GM23248 (cell line): ENCODE results near the gene CDC45. TPM values are rescaled to one million over a fixed set of nuclear protein-coding genes. Genes with fewer than 3 reads are reported as not detected.

Experiments used
- DNase-seq: peaks from one replicate; pipeline ENCODE4 v3.0.0-alpha.2; 2015
- H2AFZ ChIP-seq: fragments of 200-600 bp; sonication (generic); 2 replicates; pipeline ENCODE4 v1.6.1; 2016; ENCODE audit warnings: antibody characterized with exemption
- H3F3A ChIP-seq: fragments of 200-600 bp; sonication (generic); 2 replicates; pipeline ENCODE4 v1.6.1; 2016; ENCODE audit warnings: mild to moderate bottlenecking, antibody characterized with exemption, mixed run types; ENCODE audit not compliant: insufficient read depth
- H3K27ac ChIP-seq: fragments of 200-600 bp; sonication (generic); 2 replicates; pipeline ENCODE4 v1.5.1; 2016; ENCODE audit warnings: mild to moderate bottlenecking
- H3K27me3 ChIP-seq: fragments of 200-600 bp; sonication (generic); replicated peaks from 2 replicates; pipeline ENCODE4 v1.6.1; 2016; ENCODE audit warnings: mild to moderate bottlenecking; ENCODE audit not compliant: insufficient read depth
- H3K36me3 ChIP-seq: fragments of 200-600 bp; sonication (generic); 2 replicates; pipeline ENCODE4 v1.6.1; 2016; ENCODE audit warnings: low read depth, mild to moderate bottlenecking
- H3K4me1 ChIP-seq: fragments of 200-600 bp; sonication (generic); 2 replicates; pipeline ENCODE4 v1.6.1; 2016; ENCODE audit warnings: mild to moderate bottlenecking; ENCODE audit not compliant: insufficient read depth
- H3K4me2 ChIP-seq: fragments of 200-600 bp; sonication (generic); one replicate; pipeline ENCODE4 v1.6.1; 2016; ENCODE audit warnings: mild to moderate bottlenecking; ENCODE audit not compliant: unreplicated experiment
- H3K4me3 ChIP-seq: fragments of 200-600 bp; sonication (generic); 2 replicates; pipeline ENCODE4 v1.5.1; 2016; ENCODE audit warnings: mild to moderate bottlenecking
- H3K79me2 ChIP-seq: fragments of 200-600 bp; sonication (generic); 2 replicates; pipeline ENCODE4 v1.6.1; 2016; ENCODE audit warnings: mild to moderate bottlenecking; ENCODE audit not compliant: insufficient read depth
- H3K9ac ChIP-seq: fragments of 200-600 bp; sonication (generic); 2 replicates; pipeline ENCODE4 v1.6.1; 2016; ENCODE audit warnings: mild to moderate bottlenecking
- H3K9me2 ChIP-seq: fragments of 200-600 bp; sonication (generic); 2 replicates; pipeline ENCODE4 v1.6.1; 2016; ENCODE audit warnings: mixed run types, mild to moderate bottlenecking, moderate library complexity; ENCODE audit not compliant: insufficient read depth
- H3K9me3 ChIP-seq: fragments of 200-600 bp; sonication (generic); one replicate; pipeline ENCODE4 v1.6.1; 2017; ENCODE audit warnings: low read depth
- H4K20me1 ChIP-seq: fragments of 200-600 bp; sonication (generic); 2 replicates; pipeline ENCODE4 v1.6.0; 2016; ENCODE audit not compliant: insufficient read depth
- EZH2 ChIP-seq: fragments of 200-600 bp; sonication (generic); IDR thresholded peaks from 2 replicates; pipeline ENCODE4 v1.6.1; 2018; ENCODE audit warnings: antibody characterized with exemption, mild to moderate bottlenecking; ENCODE audit not compliant: insufficient read depth, poor library complexity, severe bottlenecking
- EZH2phosphoT487 ChIP-seq: fragments of 200-600 bp; sonication (generic); IDR thresholded peaks from 2 replicates; pipeline ENCODE4 v1.6.1; 2018; ENCODE audit warnings: antibody characterized with exemption, moderate library complexity, mild to moderate bottlenecking, low read depth; ENCODE audit not compliant: insufficient read depth
- WGBS, 2 experiments: methylation state at CpG; one replicate each; pipeline ENCODE4 v1.1.6; 2015 to 2017; ENCODE audit warnings: low lambda C conversion rate in 2 of 2, low coverage in 1 of 2; ENCODE audit errors: missing lambda C conversion rate in 2 of 2; 5-methylcytosine and 5-hydroxymethylcytosine counted together
- in situ Hi-C: fragments of 300-500 bp; cut with MboI; formaldehyde crosslinking; loops from 2 replicates; pipeline ENCODE4 v1.15.0; 2020
- polyA plus RNA-seq: library from polyadenylated mRNA; unstranded; fragments of >200 nt; fragmentation: Nextera tagmentation; extraction: Ambion mirVana; gene quantifications from 2 replicates; pipeline ENCODE4 v1.2.1, GENCODE V29; 2016
- total RNA-seq: library from RNA; depleted of rRNA; stranded (reverse); fragments of >200 nt; shearing (Covaris generic); gene quantifications from 2 replicates; pipeline ENCODE4 v1.2.3, GENCODE V29; 2014

CDC45 gene
- total and polyA plus RNA-seq, 2 experiments from 2014 or later: 9.5 to 10.1 TPM

GRCh38 chr22:19477321-19478044 lies 2.2 kb upstream of the CDC45 start:
- in situ Hi-C loops: no loop called here
- peak overlapping the region; percentile 83 for H3K4me3 ChIP-seq
- TF ChIP-seq EZH2phosphoT487 (no peak), EZH2 (no peak)

GRCh38 chr22:19478045-19478900 lies 1.4 kb upstream of the CDC45 start:
- H3K4me1 ChIP-seq: peaks cover 15% of the 10 kb centered on the region
- H2AFZ ChIP-seq: peak overlapping the region; percentile 90
- H3K9ac ChIP-seq: peak overlapping the region; percentile 93
- 1% methylated on average over 24 to 30 of the region's 31 CpGs for WGBS, 2 experiments
- H3K4me2 ChIP-seq: peak overlapping the region; percentile 99
- H3K9me3 ChIP-seq: no peaks in the 10 kb centered on the region
- H3K36me3 ChIP-seq: peaks cover 10% of the 10 kb centered on the region; the same call in 1 of the 2 replicates
- H4K20me1 ChIP-seq: peaks cover 4% of the 10 kb centered on the region; the same call in 1 of the 2 replicates
- H3K27me3 ChIP-seq: no peaks in the 10 kb centered on the region
- no peaks in the 10 kb centered on the region for H3K9me2 ChIP-seq
- H3K4me3 ChIP-seq: peak overlapping the region; percentile 83
- TF ChIP-seq EZH2phosphoT487 (no peak), EZH2 (no peak)
- peak; percentile 19 for DNase-seq
- peaks cover 68% of the 10 kb centered on the region for H3K79me2 ChIP-seq
- H3K27ac ChIP-seq: peak overlapping the region; percentile 96
- peaks cover 10% of the 10 kb centered on the region; the same call in 1 of the 2 replicates for H3F3A ChIP-seq
- in situ Hi-C loops: no loop called here

More at GRCh38 chr22:19477321-19478044, 2.2 kb upstream of the CDC45 start:
- Histone ChIP-seq H3K9ac (peak overlapping the region; percentile 93), H3K79me2 (peaks cover 76% of the 10 kb centered on the region), H3K4me1 (peaks cover 11% of the 10 kb centered on the region; the same call in 1 of the 2 replicates), H2AFZ (no peak overlapping the region), H4K20me1 (peaks cover 4% of the 10 kb centered on the region; the same call in 1 of the 2 replicates), H3K36me3 (peaks cover 10% of the 10 kb centered on the region; the same call in 1 of the 2 replicates), H3K9me2 (no peaks in the 10 kb centered on the region), H3K27me3 (no peaks in the 10 kb centered on the region), H3K4me2 (peak overlapping the region; percentile 99), H3F3A (peaks cover 8% of the 10 kb centered on the region; the same call in 1 of the 2 replicates), H3K27ac (peak overlapping the region; percentile 96), H3K9me3 (no peaks in the 10 kb centered on the region)
- peak; percentile 68 for DNase-seq
- WGBS, 2 experiments: 20 to 22% methylated on average over 5 of the region's 5 CpGs

- H3F3A ChIP-seq: peaks cover 16% of the 10 kb centered on the region; the same call in 1 of the 2 replicates
- peaks cover 61% of the 10 kb centered on the region for H3K79me2 ChIP-seq
- TF ChIP-seq EZH2phosphoT487: no peak
- no peak for TF ChIP-seq EZH2
- peaks cover 20% of the 10 kb centered on the region for H3K4me1 ChIP-seq
- H3K36me3 ChIP-seq: 0 out of 2 replicates have a peak, but pooled peaks cover 5% of the 10 kb centered on the region
- no peaks in the 10 kb centered on the region for H3K9me3 ChIP-seq
- peak; percentile 88 for DNase-seq
- H4K20me1 ChIP-seq: peaks cover 4% of the 10 kb centered on the region; the same call in 1 of the 2 replicates
- WGBS, 2 experiments: 1 to 2% methylated on average over 25 to 31 of the region's 42 CpGs
- peak within 1 kb of the TSS; percentile 93 for H3K9ac ChIP-seq
- H2AFZ ChIP-seq: peak within 1 kb of the TSS; percentile 90
- H3K27me3 ChIP-seq: no peaks in the 10 kb centered on the region
- peak within 1 kb of the TSS; percentile 99 for H3K4me2 ChIP-seq
- in situ Hi-C loops: no loop called here
- H3K4me3 ChIP-seq: peak within 1 kb of the TSS; percentile 83
- peak within 1 kb of the TSS; percentile 96 for H3K27ac ChIP-seq
- no peaks in the 10 kb centered on the region for H3K9me2 ChIP-seq
Observed at GRCh38 chr22:19478901-19479354, 792 bp upstream of the CDC45 start, which contains the start of gene UFD1. Gene UFD1, minus strand, starts transcription at chr22:19479193. Its CDS starts 108 bp downstream, at chr22:19479085.

- Histone ChIP-seq H3K9me3 (no peaks in the 10 kb centered on the region), H3K27me3 (no peaks in the 10 kb centered on the region), H3K9me2 (no peaks in the 10 kb centered on the region), H3K36me3 (no peaks in the 10 kb centered on the region), H3K27ac (no peak overlapping the region), H3K79me2 (peaks cover 49% of the 10 kb centered on the region), H2AFZ (peak overlapping the region; percentile 90), H3K9ac (peak overlapping the region; percentile 93), H4K20me1 (peaks cover 4% of the 10 kb centered on the region; the same call in 1 of the 2 replicates), H3K4me2 (peak overlapping the region; percentile 56), H3K4me3 (peak overlapping the region; percentile 83), H3K4me1 (peaks cover 21% of the 10 kb centered on the region), H3F3A (peaks cover 16% of the 10 kb centered on the region; the same call in 1 of the 2 replicates)
- no peak for DNase-seq
- TF ChIP-seq EZH2: no peak
- 1 to 6% methylated on average over 2 to 15 of the region's 15 CpGs for WGBS, 2 experiments
- in situ Hi-C loops: no loop called here
Observed at GRCh38 chr22:19480173-19480568, 451 bp downstream of the CDC45 start.
